ENCODE data around the gene CLDN6.

CLDN6 gene

GRCh38 chr16:2971134-2971984, 46.6 kb downstream of the CLDN6 start:
- no peak overlapping the region for H3K4me3 ChIP-seq (replicated peaks; ENCODE audit: low read depth, low read length)
- TF ChIP-seq CTCF (IDR thresholded peaks at IDR 0.05; ENCODE audit: low read depth, low read length, missing control alignments): no peak
- no peak for DNase-seq (ENCODE audit: extremely low read depth, low read depth)

GRCh38 chr16:2970563-2970962, 47.4 kb downstream of the CLDN6 start:
- no peak for DNase-seq (ENCODE audit: extremely low read depth, low read depth)
- no peak for TF ChIP-seq CTCF (IDR thresholded peaks at IDR 0.05; ENCODE audit: low read depth, low read length, missing control alignments)
- H3K4me3 ChIP-seq (replicated peaks; ENCODE audit: low read depth, low read length): peak overlapping the region; percentile 62

GRCh38 chr16:2969545-2970521, 48.1 kb downstream of the CLDN6 start:
- peak; percentile 59 for TF ChIP-seq CTCF (IDR thresholded peaks at IDR 0.05; ENCODE audit: low read depth, low read length, missing control alignments)
- H3K4me3 ChIP-seq (replicated peaks; ENCODE audit: low read depth, low read length): peak overlapping the region; percentile 62
- no peak for DNase-seq (ENCODE audit: extremely low read depth, low read depth)

- TF ChIP-seq CTCF (IDR thresholded peaks at IDR 0.05; ENCODE audit: low read depth, low read length, missing control alignments): no peak
- H3K4me3 ChIP-seq (replicated peaks; ENCODE audit: low read depth, low read length): peak within 1 kb of the TSS; percentile 62
- DNase-seq (ENCODE audit: extremely low read depth, low read depth): peak; percentile 57
Observed at GRCh38 chr16:2968738-2969544, 49.0 kb downstream of the CLDN6 start, which contains the start of gene PAQR4. Gene PAQR4 (plus strand): TSS chr16:2969348. CDS start chr16:2969675, 327 bp downstream.

GRCh38 chr16:2968368-2968737, 49.6 kb downstream of the CLDN6 start:
- H3K4me3 ChIP-seq (replicated peaks; ENCODE audit: low read depth, low read length): peak overlapping the region; percentile 62
- no peak for DNase-seq (ENCODE audit: extremely low read depth, low read depth)

More at GRCh38 chr16:2968368-2968737, 49.6 kb downstream of the CLDN6 start:
- TF ChIP-seq CTCF (IDR thresholded peaks at IDR 0.05; ENCODE audit: low read depth, low read length, missing control alignments): no peak
